Ascending aorta (tissue), 2 donors: ENCODE measurements around the gene ARID1A. TPM values are rescaled to one million over a fixed set of nuclear protein-coding genes. Genes with fewer than 3 reads are reported as not detected.
A peak's percentile ranks its signal among the peaks of the same experiment; 100 is the strongest.

Source experiments
- DNase-seq, 2 donors: peaks; one replicate each; pipeline ENCODE4 v3.0.0-alpha.2; 2019; ENCODE audit warnings: low spot score in 2 of 2
- H3K27ac ChIP-seq, 2 donors: fragments of 200-600 bp; sonication (generic); one replicate each; pipeline ENCODE4 v1.5.1; 2016 to 2017; ENCODE audit warnings: mild to moderate bottlenecking in 1 of 2
- H3K27me3 ChIP-seq: fragments of 200-600 bp; sonication (generic); one replicate; pipeline ENCODE4 v1.5.1; 2017
- H3K36me3 ChIP-seq, 2 donors: fragments of 200-600 bp; sonication (generic); one replicate each; pipeline ENCODE4 v1.5.1; 2016
- H3K4me1 ChIP-seq, 2 donors: fragments of 200-600 bp; sonication (generic); one replicate each; pipeline ENCODE4 v1.5.1; 2016 to 2017; ENCODE audit warnings: mild to moderate bottlenecking in 1 of 2
- H3K4me3 ChIP-seq, 2 donors: fragments of 200-600 bp; sonication (generic); one replicate each; pipeline ENCODE4 v1.5.1; 2016 to 2017; ENCODE audit warnings: mild to moderate bottlenecking in 1 of 2
- H3K9me3 ChIP-seq, 2 donors: fragments of 200-600 bp; sonication (generic); one replicate each; pipeline ENCODE4 v1.5.1; 2016
- intact Hi-C: fragments of 100-400 bp; cut with DNase I; formaldehyde crosslinking; loops from one replicate; pipeline ENCODE4 v1.15.1; 2023
- total RNA-seq: library from RNA; depleted of rRNA; stranded (reverse); fragments of >200 nt; gene quantifications from one replicate; pipeline ENCODE4 v1.1.0, GENCODE V29; 2016
- TF ChIP-seq, protein P1 (sequence below), 3 experiments: fragments of 200-600 bp in 2 of 3; fragments of 450-650 bp in 1 of 3; sonication (generic) in 2 of 3; IDR thresholded peaks; one replicate each; pipeline ENCODE4 v1.5.1; 2016 to 2019; ENCODE audit warnings: antibody characterized with exemption in 3 of 3, mild to moderate bottlenecking in 1 of 3, moderate library complexity in 1 of 3

ARID1A gene
- total RNA-seq, 1 donor from 2014 or later, result 104 TPM

DNA sequence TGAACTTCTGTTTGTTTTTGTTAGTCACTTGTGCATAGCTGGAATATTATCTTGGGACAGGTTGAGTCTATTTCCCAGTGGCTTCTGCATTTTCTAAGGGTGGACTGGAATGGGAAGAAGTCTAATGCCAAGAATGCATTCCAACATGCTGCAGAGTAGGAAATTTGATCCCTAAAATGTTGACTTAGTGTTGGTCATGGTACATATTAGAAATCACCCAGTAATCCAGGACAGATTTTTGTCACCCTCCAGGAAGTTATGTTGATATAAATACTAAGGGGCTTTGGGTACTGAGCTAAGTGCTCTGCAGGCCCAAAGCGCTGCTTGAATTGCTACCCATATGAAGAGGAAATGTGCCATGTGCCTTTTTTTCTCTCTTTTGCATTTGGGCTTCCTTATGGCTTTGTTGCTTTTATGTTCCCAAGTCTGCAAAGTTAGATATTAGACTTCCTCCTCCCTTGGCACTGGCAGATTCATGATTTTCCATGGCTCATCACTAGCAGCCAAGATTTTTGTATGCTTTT is 10.0 kb downstream of the ARID1A start:
- Histone ChIP-seq H3K4me3 (peak overlapping the region; percentile 3 to 39), H3K27ac (peak overlapping the region; percentile 62 to 81), H3K36me3 (peaks cover 0 to 4% of the 10 kb centered on the region in 2 donors), H3K27me3 (no peaks in the 10 kb centered on the region), H3K9me3 (no peaks in the 10 kb centered on the region), H3K4me1 (peaks cover 26 to 81% of the 10 kb centered on the region in 2 donors)
- no peak for DNase-seq
- intact Hi-C loops, result loop anchor here (2.0 kb wide), 1 partner anchor 17 kb away; no protein-coding TSS in a partner anchor
- TF ChIP-seq, protein P1, sequence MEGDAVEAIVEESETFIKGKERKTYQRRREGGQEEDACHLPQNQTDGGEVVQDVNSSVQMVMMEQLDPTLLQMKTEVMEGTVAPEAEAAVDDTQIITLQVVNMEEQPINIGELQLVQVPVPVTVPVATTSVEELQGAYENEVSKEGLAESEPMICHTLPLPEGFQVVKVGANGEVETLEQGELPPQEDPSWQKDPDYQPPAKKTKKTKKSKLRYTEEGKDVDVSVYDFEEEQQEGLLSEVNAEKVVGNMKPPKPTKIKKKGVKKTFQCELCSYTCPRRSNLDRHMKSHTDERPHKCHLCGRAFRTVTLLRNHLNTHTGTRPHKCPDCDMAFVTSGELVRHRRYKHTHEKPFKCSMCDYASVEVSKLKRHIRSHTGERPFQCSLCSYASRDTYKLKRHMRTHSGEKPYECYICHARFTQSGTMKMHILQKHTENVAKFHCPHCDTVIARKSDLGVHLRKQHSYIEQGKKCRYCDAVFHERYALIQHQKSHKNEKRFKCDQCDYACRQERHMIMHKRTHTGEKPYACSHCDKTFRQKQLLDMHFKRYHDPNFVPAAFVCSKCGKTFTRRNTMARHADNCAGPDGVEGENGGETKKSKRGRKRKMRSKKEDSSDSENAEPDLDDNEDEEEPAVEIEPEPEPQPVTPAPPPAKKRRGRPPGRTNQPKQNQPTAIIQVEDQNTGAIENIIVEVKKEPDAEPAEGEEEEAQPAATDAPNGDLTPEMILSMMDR (IDR thresholded peaks at IDR 0.05), result no peak

GRCh38 chr1:26706315-26706714 is 10.5 kb downstream of the ARID1A start:
- Histone ChIP-seq H3K27ac (peak overlapping the region; percentile 62 to 81), H3K4me1 (peaks cover 24 to 80% of the 10 kb centered on the region in 2 donors), H3K4me3 (peak overlapping the region; percentile 3 to 39), H3K9me3 (no peaks in the 10 kb centered on the region), H3K36me3 (peaks cover 0 to 4% of the 10 kb centered on the region in 2 donors), H3K27me3 (no peaks in the 10 kb centered on the region)
- TF ChIP-seq, protein P1 (IDR thresholded peaks at IDR 0.05), result no peak
- intact Hi-C loops, result loop anchor here (2.0 kb wide), 1 partner anchor 16 kb away; no protein-coding TSS in a partner anchor
- DNase-seq, result no peak

DNA sequence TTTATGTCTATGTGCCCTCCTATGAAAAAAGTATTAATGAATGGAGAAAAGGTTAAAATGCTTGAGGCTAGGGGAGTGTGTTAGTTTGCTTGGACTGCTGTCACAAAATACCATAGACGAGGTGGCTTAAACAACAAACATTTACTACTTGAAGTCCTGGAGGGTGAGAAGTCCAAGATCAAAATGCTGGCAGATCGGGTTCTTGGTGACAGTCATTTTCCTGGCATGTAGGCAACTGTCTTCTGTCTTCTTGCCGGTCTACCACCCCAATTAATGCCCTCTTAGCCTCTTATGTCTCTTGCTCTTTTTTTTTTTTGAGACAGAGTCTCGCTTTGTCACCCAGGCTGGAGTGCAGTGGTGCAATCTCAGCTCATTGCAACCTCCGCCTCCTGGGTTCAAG is 15.0 kb downstream of the ARID1A start:
- no peaks in the 10 kb centered on the region for H3K9me3 ChIP-seq
- no peak for DNase-seq
- TF ChIP-seq, protein P1 (IDR thresholded peaks at IDR 0.05), result no peak
- intact Hi-C loops, result no loop called here
- peak overlapping the region in 1 of 2 donors; percentile 18 for H3K27ac ChIP-seq
- peaks cover 0 to 4% of the 10 kb centered on the region in 2 donors for H3K36me3 ChIP-seq
- no peaks in the 10 kb centered on the region for H3K27me3 ChIP-seq
- peaks cover 9 to 71% of the 10 kb centered on the region in 2 donors for H3K4me1 ChIP-seq
- no peak overlapping the region for H3K4me3 ChIP-seq

DNA sequence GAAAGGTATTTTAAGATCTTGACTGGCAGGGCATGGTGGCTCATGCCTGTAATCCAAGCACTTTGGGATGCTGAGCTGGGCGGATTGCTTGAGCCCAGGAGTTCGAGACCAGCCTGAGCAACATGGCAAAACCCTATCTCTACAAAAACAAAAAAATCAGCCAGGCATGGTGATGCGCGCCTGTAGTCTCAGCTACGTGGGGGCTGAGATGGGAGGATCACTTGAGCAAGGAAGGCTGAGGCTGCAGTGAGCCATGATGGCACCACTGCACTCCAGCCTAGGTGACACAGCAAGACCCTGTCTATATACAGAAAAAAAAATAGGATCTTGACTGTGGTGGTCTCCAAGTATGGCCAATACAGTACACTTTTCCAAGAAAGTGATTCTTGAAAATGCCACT is 16.0 kb downstream of the ARID1A start:
- no peak for DNase-seq
- H3K27me3 ChIP-seq, result no peaks in the 10 kb centered on the region
- peaks cover 7 to 70% of the 10 kb centered on the region in 2 donors for H3K4me1 ChIP-seq
- H3K27ac ChIP-seq, result no peak overlapping the region
- H3K9me3 ChIP-seq, result no peaks in the 10 kb centered on the region
- TF ChIP-seq, protein P1 (IDR thresholded peaks at IDR 0.05), result no peak
- no peak overlapping the region for H3K4me3 ChIP-seq
- H3K36me3 ChIP-seq, result peaks cover 0 to 4% of the 10 kb centered on the region in 2 donors
- intact Hi-C loops, result no loop called here

- DNase-seq, result no peak
- H3K9me3 ChIP-seq, result no peaks in the 10 kb centered on the region
- H3K36me3 ChIP-seq, result no peaks in the 10 kb centered on the region
- H3K4me1 ChIP-seq, result peaks cover 6 to 77% of the 10 kb centered on the region in 2 donors
- no peak overlapping the region for H3K4me3 ChIP-seq
- intact Hi-C loops, result no loop called here
- no peaks in the 10 kb centered on the region for H3K27me3 ChIP-seq
- H3K27ac ChIP-seq, result no peak overlapping the region
- TF ChIP-seq, protein P1 (IDR thresholded peaks at IDR 0.05), result no peak
Measured at GRCh38 chr1:26717017-26717491, 21.2 kb downstream of the ARID1A start.
